ENCODE results near the gene ITCH.

DNA sequence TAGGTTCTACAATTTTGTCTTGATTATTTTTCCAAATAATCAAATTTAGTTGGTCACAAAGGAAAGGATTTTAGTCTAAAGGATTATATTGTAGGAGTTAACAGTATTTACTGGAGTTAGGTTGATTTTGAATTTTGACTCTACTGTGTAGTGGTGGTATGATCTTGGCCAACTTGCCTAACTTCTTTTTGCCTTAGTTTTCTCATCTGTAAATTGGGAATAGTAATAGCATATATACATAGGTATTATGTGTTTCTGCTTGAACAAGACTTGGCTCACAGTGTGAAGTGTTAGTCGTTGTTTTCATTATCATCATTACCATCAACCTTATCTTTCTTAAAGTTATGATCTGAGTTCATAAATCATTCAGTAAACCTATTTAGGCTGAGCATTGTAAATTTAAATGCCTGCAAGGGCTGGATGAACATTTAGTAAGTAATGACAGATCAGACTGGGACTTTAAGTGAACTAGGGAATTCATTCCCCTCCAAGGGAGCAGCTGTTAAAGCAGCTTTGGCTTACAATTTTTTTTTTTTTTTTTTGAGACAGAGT, 11.2 kb downstream of the ITCH start:
- no peak for TF ChIP-seq ZFX (IDR thresholded peaks at IDR 0.05)
- TF ChIP-seq, protein P1, sequence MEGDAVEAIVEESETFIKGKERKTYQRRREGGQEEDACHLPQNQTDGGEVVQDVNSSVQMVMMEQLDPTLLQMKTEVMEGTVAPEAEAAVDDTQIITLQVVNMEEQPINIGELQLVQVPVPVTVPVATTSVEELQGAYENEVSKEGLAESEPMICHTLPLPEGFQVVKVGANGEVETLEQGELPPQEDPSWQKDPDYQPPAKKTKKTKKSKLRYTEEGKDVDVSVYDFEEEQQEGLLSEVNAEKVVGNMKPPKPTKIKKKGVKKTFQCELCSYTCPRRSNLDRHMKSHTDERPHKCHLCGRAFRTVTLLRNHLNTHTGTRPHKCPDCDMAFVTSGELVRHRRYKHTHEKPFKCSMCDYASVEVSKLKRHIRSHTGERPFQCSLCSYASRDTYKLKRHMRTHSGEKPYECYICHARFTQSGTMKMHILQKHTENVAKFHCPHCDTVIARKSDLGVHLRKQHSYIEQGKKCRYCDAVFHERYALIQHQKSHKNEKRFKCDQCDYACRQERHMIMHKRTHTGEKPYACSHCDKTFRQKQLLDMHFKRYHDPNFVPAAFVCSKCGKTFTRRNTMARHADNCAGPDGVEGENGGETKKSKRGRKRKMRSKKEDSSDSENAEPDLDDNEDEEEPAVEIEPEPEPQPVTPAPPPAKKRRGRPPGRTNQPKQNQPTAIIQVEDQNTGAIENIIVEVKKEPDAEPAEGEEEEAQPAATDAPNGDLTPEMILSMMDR (conservative IDR thresholded peaks at IDR 0.05), result no peak
